ENCODE measurements around the gene BCL2L1. TPM values are rescaled to one million over a fixed set of nuclear protein-coding genes. Genes with fewer than 3 reads are reported as not detected.

The BCL2L1 gene
- total RNA-seq, 2 donors from 2014 or later = 60.3 to 89.5 TPM

GRCh38 chr20:31676609-31676989 is 46.1 kb downstream of the BCL2L1 start:
- Histone ChIP-seq H3K9me3 (ENCODE audit: control insufficient read depth, low read length) (no peaks in the 10 kb centered on the region), H3K27me3 (ENCODE audit: control insufficient read depth, insufficient read depth, low read length, poor library complexity, severe bottlenecking) (no peaks in the 10 kb centered on the region), H3K9ac (ENCODE audit: extremely low read depth, low read length, poor library complexity, severe bottlenecking) (no peak overlapping the region), H3K27ac (ENCODE audit: low read depth, low read length) (no peak overlapping the region), H3K36me3 (ENCODE audit: control insufficient read depth, insufficient read depth, low read length) (peaks cover 41% of the 10 kb centered on the region), H3K4me3 (ENCODE audit: low read length) (no peak overlapping the region), H3K4me1 (ENCODE audit: control insufficient read depth, insufficient read depth, low read length) (peaks cover 23% of the 10 kb centered on the region)
- Mint-ChIP-seq H3K27me3 (ENCODE audit: insufficient read depth) (no peaks in the 10 kb centered on the region), H3K27ac (no peak overlapping the region), H3K4me3 (no peak overlapping the region), H3K4me1 (peaks cover 47% of the 10 kb centered on the region), H3K36me3 (ENCODE audit: low read depth) (peaks cover 40% of the 10 kb centered on the region), H3K9me3 (no peaks in the 10 kb centered on the region)
- TF ChIP-seq CTCF (conservative IDR thresholded peaks at IDR 0.05) = no peak
- 91 to 93% methylated on average over 5 to 7 of the region's 7 CpGs for WGBS, 2 experiments (ENCODE audit: insufficient coverage in 1 of 2, insufficient read length in 1 of 2)
- DNase-seq = no peak

- H3K36me3 ChIP-seq (ENCODE audit: control insufficient read depth, insufficient read depth, low read length) = peaks cover 45% of the 10 kb centered on the region
- DNase-seq = no peak
- H3K4me3 ChIP-seq (ENCODE audit: low read length) = no peak overlapping the region
- Mint-ChIP-seq H3K27ac (no peak overlapping the region), H3K36me3 (ENCODE audit: low read depth) (peaks cover 34% of the 10 kb centered on the region), H3K9me3 (no peaks in the 10 kb centered on the region), H3K27me3 (ENCODE audit: insufficient read depth) (no peaks in the 10 kb centered on the region), H3K4me3 (no peak overlapping the region), H3K4me1 (peaks cover 51% of the 10 kb centered on the region)
- no peak overlapping the region for H3K27ac ChIP-seq (ENCODE audit: low read depth, low read length)
- H3K4me1 ChIP-seq (ENCODE audit: control insufficient read depth, insufficient read depth, low read length) = peaks cover 23% of the 10 kb centered on the region
- H3K9me3 ChIP-seq (ENCODE audit: control insufficient read depth, low read length) = no peaks in the 10 kb centered on the region
- H3K27me3 ChIP-seq (ENCODE audit: control insufficient read depth, insufficient read depth, low read length, poor library complexity, severe bottlenecking) = no peaks in the 10 kb centered on the region
- 90 to 95% methylated on average over 8 to 11 of the region's 11 CpGs for WGBS, 2 experiments (ENCODE audit: insufficient coverage in 1 of 2, insufficient read length in 1 of 2)
- TF ChIP-seq CTCF (conservative IDR thresholded peaks at IDR 0.05) = no peak
- H3K9ac ChIP-seq (ENCODE audit: extremely low read depth, low read length, poor library complexity, severe bottlenecking) = no peak overlapping the region
Observed at GRCh38 chr20:31675828-31676608, 46.6 kb downstream of the BCL2L1 start.

- Histone ChIP-seq H3K27me3 (ENCODE audit: control insufficient read depth, insufficient read depth, low read length, poor library complexity, severe bottlenecking) (no peaks in the 10 kb centered on the region), H3K27ac (ENCODE audit: low read depth, low read length) (no peak overlapping the region), H3K9me3 (ENCODE audit: control insufficient read depth, low read length) (no peaks in the 10 kb centered on the region), H3K9ac (ENCODE audit: extremely low read depth, low read length, poor library complexity, severe bottlenecking) (no peak overlapping the region), H3K36me3 (ENCODE audit: control insufficient read depth, insufficient read depth, low read length) (peaks cover 50% of the 10 kb centered on the region), H3K4me1 (ENCODE audit: control insufficient read depth, insufficient read depth, low read length) (peaks cover 19% of the 10 kb centered on the region), H3K4me3 (ENCODE audit: low read length) (no peak overlapping the region)
- H3K4me3 Mint-ChIP-seq = no peak overlapping the region
- TF ChIP-seq CTCF (conservative IDR thresholded peaks at IDR 0.05) = no peak
- WGBS, 2 experiments (ENCODE audit: insufficient coverage in 1 of 2, insufficient read length in 1 of 2) = 89 to 93% methylated on average over 8 to 10 of the region's 10 CpGs
- H3K4me1 Mint-ChIP-seq = peaks cover 54% of the 10 kb centered on the region
- peaks cover 28% of the 10 kb centered on the region for H3K36me3 Mint-ChIP-seq (ENCODE audit: low read depth)
- H3K27me3 Mint-ChIP-seq (ENCODE audit: insufficient read depth) = no peaks in the 10 kb centered on the region
- no peak for DNase-seq
- no peaks in the 10 kb centered on the region for H3K9me3 Mint-ChIP-seq
- H3K27ac Mint-ChIP-seq = no peak overlapping the region
Observed at GRCh38 chr20:31674895-31675827, 47.5 kb downstream of the BCL2L1 start.

Data from endodermal cell (in vitro differentiated cells).